ENCODE results near the gene TENM4.
"Not testable (repeated sequence)": the region's sequence is repeated elsewhere in the genome, so short reads cannot be mapped to it uniquely, and the experiment has no call there.

The TENM4 gene

DNA sequence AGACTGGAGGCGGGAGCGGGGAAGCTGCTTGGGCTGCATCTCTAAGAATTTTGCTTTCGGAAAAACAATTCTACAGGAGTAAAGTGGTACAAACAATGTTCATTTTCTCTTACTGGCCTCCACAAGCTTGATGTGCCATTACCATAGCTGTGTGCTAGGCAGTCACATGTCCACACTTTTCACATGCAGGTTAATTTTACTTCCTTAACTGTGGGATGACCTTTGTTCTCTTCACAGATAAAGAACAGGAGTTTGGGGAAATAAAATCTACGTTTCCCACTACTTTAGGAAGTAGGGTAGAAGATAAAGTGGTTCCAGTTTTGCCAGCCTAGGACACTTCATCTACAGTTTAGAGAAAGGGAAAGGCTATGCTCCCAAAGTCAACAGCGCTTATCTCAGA lies 539.0 kb downstream of the TENM4 start:
- no peak for DNase-seq (ENCODE audit: low spot score)

DNA sequence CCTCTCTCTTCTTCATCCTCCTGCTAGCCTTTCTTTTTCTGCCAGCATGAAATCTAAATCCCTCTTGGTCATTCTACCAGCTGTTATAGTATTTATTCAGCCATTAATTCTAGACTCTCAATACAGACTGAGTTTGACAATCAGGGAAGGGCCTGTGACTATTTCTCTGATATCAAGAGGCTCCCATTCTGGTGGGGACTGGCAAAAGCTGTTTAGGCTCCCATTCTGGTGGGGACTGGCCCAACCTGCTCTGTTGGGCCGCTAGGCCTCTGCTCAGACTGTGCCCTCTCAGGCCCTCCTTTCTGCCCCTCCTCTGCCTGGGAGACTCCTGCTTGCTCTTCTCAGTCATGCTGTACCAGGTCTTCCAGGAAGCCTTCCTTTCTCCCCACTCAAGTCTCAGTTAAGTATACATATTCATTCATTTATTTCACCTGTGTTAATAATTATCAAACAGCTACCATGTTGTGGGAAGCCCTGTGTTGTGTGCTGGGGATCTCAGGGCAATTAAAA lies 542.5 kb downstream of the TENM4 start:
- no peak for DNase-seq (ENCODE audit: low spot score)

DNA sequence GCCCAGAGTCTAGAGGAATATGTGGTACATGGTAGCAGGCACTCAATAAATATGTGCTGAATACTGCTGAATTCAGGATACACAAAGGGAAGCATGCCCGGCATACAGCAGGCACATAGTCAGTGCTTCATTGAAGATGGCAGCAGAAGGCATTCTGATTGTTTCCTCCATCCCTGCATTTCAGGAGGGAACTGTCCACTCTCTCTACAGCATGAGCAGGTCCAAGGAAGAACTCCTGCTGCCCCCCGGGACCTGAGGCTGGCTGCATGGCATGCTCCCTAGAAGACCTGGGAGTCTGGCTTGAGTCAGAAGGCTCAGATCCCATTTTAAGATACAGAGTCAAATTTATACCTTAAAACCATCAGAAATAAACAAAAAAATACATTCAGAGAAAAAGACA lies 546.8 kb downstream of the TENM4 start:
- no peak for DNase-seq (ENCODE audit: low spot score)

- no peak for DNase-seq (ENCODE audit: low spot score)
Measured at GRCh38 chr11:78889698-78890097, 551.1 kb downstream of the TENM4 start.

- no peak for DNase-seq (ENCODE audit: low spot score)
Measured at GRCh38 chr11:78886616-78887015, 554.2 kb downstream of the TENM4 start.

DNA sequence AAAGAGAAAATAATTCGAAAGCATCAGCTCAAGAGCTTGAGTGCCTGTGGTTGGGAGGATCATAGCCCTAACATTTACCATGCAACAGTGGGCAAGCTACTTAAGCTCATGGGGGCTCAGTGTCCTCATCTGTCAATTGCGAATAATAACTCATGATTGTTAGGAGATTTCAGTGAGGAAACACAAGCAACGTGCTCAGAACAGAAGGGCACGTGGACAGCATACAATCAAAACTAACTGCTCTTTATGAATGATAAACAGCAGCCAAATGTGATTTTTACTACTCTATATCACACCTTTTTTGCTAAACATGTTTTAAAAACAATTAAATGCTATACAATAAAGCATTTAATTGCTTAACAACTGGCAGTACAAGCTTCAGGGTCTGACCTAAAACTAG lies 556.1 kb downstream of the TENM4 start:
- no peak for DNase-seq (ENCODE audit: low spot score)

DNA sequence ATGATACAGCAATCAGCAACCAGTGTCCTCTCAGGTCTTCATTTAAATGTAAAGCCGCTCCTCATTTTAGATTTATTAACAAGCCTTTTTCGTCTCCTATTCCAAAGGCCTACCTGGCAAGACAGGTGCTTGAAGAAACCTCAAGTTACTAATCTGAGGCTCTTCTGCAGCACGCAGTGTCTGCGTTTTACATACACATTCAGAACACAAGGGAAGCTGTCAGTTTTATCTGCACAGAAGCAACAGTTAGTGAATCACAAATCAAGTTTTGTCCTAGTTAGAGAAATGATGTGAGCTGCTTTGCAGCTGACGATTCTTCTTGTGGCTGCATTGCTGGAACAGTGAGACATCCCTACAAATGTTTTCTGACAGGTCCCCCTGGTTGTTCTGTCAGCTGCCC lies 557.3 kb downstream of the TENM4 start:
- no peak for DNase-seq (ENCODE audit: low spot score)

DNA sequence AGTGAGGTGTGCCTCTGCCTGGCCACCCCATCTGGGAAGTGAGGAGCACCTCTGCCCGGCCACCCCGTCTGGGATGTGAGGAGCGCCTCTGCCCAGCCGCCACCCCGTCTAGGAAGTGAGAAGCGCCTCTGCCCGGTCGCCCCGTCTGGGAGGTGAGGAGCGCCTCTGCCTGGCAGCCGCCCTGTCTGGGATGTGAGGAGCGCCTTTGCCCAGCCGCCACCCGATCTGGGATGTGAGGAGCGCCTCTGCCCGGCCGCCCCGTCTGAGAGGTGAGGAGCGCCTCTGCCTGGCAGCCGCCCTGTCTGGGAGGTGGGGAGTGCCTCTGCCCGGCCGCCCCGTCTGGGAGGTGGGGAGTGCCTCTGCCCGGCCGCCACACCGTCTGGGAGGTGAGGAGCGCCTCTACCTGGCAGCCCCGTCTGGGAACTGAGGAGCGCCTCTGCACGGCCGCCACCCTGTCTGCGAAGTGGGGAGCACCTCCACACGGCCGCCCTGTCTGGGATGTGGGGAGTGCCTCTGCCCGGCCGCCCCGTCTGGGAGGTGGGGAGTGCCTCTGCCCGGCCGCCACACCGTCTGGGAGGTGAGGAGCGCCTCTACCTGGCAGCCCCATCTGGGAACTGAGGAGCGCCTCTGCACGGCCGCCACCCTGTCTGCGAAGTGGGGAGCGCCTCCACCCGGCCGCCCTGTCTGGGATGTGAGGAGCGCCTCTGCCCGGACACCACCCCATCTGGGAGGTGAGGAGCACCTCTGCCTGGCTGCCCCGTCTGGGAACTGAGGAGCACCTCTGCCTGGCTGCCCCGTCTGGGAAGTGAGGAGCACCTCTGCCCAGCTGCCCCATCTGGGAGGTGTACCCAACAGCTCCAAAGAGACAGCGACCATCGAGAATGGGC lies 561.5 kb downstream of the TENM4 start:
- DNase-seq (ENCODE audit: low spot score): not testable (repeated sequence)

GRCh38 chr11:78878631-78879030 lies 562.2 kb downstream of the TENM4 start:
- no peak for DNase-seq (ENCODE audit: low spot score)

DNA sequence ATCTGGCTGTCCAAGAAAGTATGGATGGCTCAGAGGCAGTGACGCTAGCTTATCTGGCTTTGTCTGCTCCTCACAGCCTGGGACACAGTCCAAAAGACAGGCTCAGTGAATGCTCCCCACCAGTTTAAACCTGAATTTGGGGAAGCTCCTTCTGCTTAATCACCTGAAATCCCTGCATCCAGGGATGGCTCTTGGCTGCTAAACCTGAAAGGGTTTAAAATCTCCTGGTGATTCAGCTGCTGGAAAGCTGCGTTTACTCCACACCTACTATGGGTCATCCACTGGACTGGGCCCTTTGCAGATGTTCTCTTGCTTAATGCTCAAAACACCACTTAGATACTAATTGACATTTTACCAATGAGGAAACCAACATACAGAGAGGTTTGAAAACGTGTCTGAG lies 564.2 kb downstream of the TENM4 start:
- no peak for DNase-seq (ENCODE audit: low spot score)

- DNase-seq (ENCODE audit: low spot score): no peak
Measured at GRCh38 chr11:78870655-78871054, 570.2 kb downstream of the TENM4 start.

- no peak for DNase-seq (ENCODE audit: low spot score)
Measured at GRCh38 chr11:78869293-78869692, 571.5 kb downstream of the TENM4 start.

GRCh38 chr11:78868563-78868962 lies 572.3 kb downstream of the TENM4 start:
- DNase-seq (ENCODE audit: low spot score): no peak

DNA sequence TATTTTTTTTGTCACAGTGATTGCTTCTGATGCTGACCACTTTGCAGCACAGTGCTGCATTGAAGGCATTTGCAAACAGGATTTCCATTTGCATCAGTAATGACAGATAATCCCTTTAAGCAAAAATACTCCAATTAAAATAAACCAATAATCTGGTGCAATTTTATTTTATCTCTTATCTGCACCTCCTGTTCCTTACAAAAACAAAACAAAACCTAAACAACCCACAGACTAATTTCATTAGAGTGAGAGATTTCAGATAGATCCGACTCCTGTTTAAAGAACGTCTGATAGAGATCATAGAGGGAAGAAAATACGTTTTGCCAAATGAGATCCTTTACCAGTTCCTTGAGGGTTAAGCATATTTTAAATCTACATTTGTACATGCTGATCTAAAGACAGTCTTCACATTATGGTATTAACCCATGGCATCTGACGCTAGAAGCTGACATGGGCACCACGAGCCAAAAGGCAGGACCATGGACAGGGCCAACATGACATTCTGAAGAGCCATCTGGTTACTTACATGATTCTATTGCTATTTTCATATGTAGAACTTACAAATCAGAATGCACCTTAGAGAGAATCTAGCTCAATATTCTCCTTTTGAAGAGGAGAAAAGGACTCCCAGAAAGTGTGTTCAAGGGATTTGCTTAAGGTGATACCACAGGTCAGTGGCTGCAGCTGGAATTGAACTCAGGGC lies 580.0 kb downstream of the TENM4 start:
- DNase-seq (ENCODE audit: low spot score): no peak

- DNase-seq (ENCODE audit: low spot score): no peak
Measured at GRCh38 chr11:78857688-78858087, 583.1 kb downstream of the TENM4 start.

- DNase-seq (ENCODE audit: low spot score): no peak
Measured at GRCh38 chr11:78856211-78856610, 584.6 kb downstream of the TENM4 start.

DNA sequence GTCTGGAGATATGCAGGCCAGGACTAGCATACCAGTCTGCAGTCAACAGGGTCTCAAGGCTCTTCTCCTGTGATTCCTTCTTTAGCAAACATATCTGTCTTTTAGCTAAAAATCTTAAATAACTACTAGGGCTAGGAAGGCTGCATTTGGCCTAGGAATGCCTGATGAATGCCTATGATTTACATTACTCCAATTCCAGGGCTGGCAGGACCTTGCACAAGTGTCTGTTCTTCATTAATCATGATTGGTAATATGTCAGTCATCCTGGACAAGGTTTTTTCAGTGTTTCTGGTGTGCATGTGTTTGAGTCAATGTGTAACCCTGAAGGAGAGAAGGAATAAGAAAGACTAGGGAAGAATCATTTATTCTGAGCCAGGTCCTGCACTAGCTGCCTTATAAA lies 585.7 kb downstream of the TENM4 start:
- DNase-seq (ENCODE audit: low spot score): no peak

- no peak for DNase-seq (ENCODE audit: low spot score)
Measured at GRCh38 chr11:78853521-78853920, 587.3 kb downstream of the TENM4 start.

DNA sequence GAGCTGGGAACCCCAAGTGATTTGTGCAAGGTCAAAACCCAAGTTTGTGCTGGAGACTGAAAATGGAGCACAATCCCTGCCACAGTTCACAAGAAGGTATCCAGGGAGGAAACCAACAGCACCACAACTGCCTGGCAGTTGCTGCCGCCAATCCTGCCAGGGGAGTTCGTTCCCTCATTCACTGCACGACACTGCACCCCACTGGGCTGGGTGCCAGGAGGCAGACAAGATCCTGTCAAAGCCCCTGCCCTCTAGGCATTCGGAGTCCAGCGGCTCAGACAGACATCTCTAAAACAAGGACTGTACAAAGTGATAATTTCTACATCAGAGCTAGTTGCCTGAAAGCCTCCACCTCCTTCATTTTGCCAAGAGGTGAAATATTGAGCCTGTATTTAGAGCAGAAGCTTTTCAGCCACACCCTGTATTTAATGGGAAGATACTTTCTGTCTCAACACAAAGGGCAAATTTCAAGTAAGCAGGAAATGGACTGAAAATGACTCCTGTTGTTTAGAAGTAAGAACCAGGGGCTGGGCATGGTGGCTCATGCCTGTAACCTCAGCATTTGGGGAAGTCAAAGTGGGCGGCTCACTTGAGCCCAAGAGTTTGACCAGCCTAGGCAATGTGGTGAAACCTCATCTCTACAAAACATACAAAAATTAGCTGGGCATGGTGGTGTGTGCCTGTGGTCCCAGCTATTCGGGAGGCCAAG lies 588.8 kb downstream of the TENM4 start:
- no peak for DNase-seq (ENCODE audit: low spot score)

GRCh38 chr11:78850078-78850477 lies 590.8 kb downstream of the TENM4 start:
- no peak for DNase-seq (ENCODE audit: low spot score)

- no peak for DNase-seq (ENCODE audit: low spot score)
Measured at GRCh38 chr11:78846269-78846668, 594.6 kb downstream of the TENM4 start.

DNA sequence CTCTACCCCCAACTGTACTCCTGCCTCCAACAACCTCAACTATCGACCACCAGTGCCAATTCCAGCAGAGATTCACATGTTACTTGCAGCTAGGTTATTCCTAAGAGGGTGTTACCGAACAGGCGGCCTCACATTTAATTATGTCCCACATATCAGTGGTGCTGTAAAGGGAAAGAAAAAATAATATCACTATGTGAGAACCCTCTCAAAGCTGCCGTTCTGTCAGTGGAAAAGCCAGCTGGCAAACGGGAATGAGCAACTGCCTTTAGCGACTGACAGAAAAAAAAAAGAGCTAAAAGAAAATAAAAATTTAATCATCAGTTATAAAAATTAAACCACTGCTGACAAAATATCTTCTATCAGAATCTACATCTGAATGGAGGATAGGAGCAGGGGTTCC lies 595.3 kb downstream of the TENM4 start:
- DNase-seq (ENCODE audit: low spot score): no peak

Data from cerebellar cortex (tissue), 1 donor.